Measurements from ENCODE around the gene ARHGEF25. TPM values are rescaled to one million over a fixed set of nuclear protein-coding genes. Genes with fewer than 3 reads are reported as not detected.

ARHGEF25 gene
- total RNA-seq (10 to 100 TPM in 3 of 10 donors, 1 to 10 TPM in 7; 5.0 to 17.6 (median 7.5) TPM), polyA plus RNA-seq (10 to 100 TPM; 13.1 to 49.2 TPM)
- long read RNA-seq, donor 1, partial matches to known transcripts, result 0 of 1 reads
- long read RNA-seq, donor 1, other reads (novel, unspliced or antisense), result 1 of 1 reads
- long read RNA-seq, donor 2, result 0 reads
- long read RNA-seq, donor 3, partial matches to known transcripts, result 0 of 4 reads
- long read RNA-seq, donor 3, other reads (novel, unspliced or antisense), result 4 of 4 reads

DNA sequence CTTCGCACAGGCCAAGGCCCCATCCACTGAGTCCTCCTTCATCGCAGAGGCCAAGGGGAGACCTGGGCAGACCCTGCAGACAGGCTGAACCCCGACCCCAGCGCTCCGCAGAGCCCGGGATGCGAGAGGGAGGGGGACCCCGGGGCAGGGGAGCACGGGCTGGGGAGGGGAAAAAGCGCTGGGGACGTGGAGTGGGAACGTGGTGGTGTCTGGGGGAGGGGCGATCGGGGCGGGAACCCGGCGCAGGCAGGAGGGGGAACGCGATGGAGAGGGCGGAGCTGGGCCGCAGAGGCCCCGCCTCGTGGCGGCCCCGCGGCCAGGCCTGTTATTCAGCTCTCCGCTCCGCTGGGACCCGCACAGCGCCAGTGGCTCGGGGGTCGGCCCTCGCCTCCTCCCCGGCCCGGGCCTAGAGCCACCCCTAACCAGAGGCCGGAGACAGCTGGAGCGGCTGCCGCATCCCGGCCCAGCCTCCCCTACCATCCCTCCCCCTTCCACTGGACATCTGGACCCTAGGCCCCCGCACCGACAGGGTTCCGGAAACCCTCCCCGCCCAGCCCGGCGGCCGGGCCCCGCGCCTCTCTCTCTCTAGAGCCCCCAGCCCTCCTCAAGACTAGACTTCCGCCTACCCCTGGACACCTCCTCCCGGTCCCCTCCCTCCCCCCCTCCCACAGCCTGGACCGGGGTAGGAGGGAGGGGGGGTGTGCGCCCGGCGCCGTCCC lies at the start of gene ARHGEF25:
Gene ARHGEF25, plus strand, starts transcription at position 328 of the 719 bp plus-strand sequence. CDS start 460 bp downstream, outside the sequence.
- Histone ChIP-seq H3K4me1 (peaks cover 0 to 89% (median 33%) of the 10 kb centered on the region in 9 donors), H3K27ac (peak within 1 kb of the TSS; percentile 69 to 92 (median 85)), H3K4me3 (peak within 1 kb of the TSS; percentile 57 to 80 (median 70)), H3K27me3 (peaks cover 0 to 49% (median 0%) of the 10 kb centered on the region in 7 donors), H3K9me3 (no peaks in the 10 kb centered on the region), H3K36me3 (peaks cover 0 to 49% (median 6%) of the 10 kb centered on the region in 9 donors)
- WGBS, 2 donors, result 0 to 1% methylated on average over 52 to 55 of the region's 55 CpGs
- TF ChIP-seq, protein P1, sequence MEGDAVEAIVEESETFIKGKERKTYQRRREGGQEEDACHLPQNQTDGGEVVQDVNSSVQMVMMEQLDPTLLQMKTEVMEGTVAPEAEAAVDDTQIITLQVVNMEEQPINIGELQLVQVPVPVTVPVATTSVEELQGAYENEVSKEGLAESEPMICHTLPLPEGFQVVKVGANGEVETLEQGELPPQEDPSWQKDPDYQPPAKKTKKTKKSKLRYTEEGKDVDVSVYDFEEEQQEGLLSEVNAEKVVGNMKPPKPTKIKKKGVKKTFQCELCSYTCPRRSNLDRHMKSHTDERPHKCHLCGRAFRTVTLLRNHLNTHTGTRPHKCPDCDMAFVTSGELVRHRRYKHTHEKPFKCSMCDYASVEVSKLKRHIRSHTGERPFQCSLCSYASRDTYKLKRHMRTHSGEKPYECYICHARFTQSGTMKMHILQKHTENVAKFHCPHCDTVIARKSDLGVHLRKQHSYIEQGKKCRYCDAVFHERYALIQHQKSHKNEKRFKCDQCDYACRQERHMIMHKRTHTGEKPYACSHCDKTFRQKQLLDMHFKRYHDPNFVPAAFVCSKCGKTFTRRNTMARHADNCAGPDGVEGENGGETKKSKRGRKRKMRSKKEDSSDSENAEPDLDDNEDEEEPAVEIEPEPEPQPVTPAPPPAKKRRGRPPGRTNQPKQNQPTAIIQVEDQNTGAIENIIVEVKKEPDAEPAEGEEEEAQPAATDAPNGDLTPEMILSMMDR (IDR thresholded peaks at IDR 0.05), result no peak
- DNase-seq (peak; percentile 86 to 90), ATAC-seq (peak; percentile 85 to 89 (median 85))
- intact Hi-C loops (cut with DNase I), result no loop called here

GRCh38 chr12:57563358-57563757 lies 47.9 kb upstream of the ARHGEF25 start:
- no peak for ATAC-seq
- Histone ChIP-seq H3K4me3 (no peak overlapping the region), H3K9me3 (no peaks in the 10 kb centered on the region), H3K4me1 (no peaks in the 10 kb centered on the region), H3K27ac (no peak overlapping the region), H3K36me3 (no peaks in the 10 kb centered on the region), H3K27me3 (peaks cover 0 to 55% (median 21%) of the 10 kb centered on the region in 7 donors)
- TF ChIP-seq, protein P1 (IDR thresholded peaks at IDR 0.05), result no peak
- WGBS, 2 donors, result 16 to 23% methylated on average over 4 of the region's 4 CpGs
- no peak for DNase-seq
- intact Hi-C loops (cut with DNase I), result no loop called here

- ATAC-seq (no peak), DNase-seq (no peak)
- intact Hi-C loops (cut with DNase I), result no loop called here
- no peak overlapping the region for H3K4me3 ChIP-seq
- no peaks in the 10 kb centered on the region for H3K36me3 ChIP-seq
- WGBS, 2 donors, result 83 to 86% methylated on average over 7 of the region's 7 CpGs
- no peak overlapping the region for H3K27ac ChIP-seq
- peaks cover 0 to 62% (median 26%) of the 10 kb centered on the region in 7 donors for H3K27me3 ChIP-seq
- H3K9me3 ChIP-seq, result no peaks in the 10 kb centered on the region
- no peaks in the 10 kb centered on the region for H3K4me1 ChIP-seq
- TF ChIP-seq, protein P1 (IDR thresholded peaks at IDR 0.05), result no peak
Measured at GRCh38 chr12:57564178-57564740, 47.0 kb upstream of the ARHGEF25 start.

DNA sequence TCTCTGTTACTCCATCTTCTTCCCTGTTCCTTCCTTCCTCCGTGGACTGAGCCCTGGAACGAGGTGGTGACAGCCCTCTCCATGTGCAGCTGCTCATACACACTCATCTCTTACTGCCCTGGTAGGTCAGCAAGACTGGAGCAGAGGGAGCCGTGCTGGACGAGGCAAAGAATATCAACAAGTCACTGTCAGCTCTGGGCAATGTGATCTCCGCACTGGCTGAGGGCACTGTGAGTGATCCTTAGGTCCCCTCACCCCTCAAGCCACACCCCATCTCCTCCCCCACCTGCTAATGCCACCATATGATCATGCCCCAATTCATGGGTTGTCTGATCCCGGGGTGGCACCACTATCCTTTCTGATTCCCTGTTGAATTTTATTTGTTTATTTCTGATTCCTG lies 42.4 kb upstream of the ARHGEF25 start:
- 40 to 45% methylated on average over 6 of the region's 6 CpGs for WGBS, 2 donors
- no peak for ATAC-seq
- Histone ChIP-seq H3K36me3 (no peaks in the 10 kb centered on the region), H3K4me3 (no peak overlapping the region), H3K9me3 (no peaks in the 10 kb centered on the region), H3K4me1 (no peaks in the 10 kb centered on the region), H3K27me3 (peaks cover 0 to 68% (median 22%) of the 10 kb centered on the region in 7 donors), H3K27ac (no peak overlapping the region)
- no peak for DNase-seq
- TF ChIP-seq, protein P1 (IDR thresholded peaks at IDR 0.05), result no peak
- intact Hi-C loops (cut with DNase I), result no loop called here

Data from heart right ventricle (tissue), 16 donors.